Stimulated activated CD4-positive, alpha-beta T cell treated with anti-CD3 and anti-CD28 coated beads, Interleukin-1b, Interleukin-23, amount 100 ng/mL, for 4 hours (primary cell): ENCODE measurements around the gene A2ML1.
A peak's percentile ranks its signal among the peaks of the same experiment; 100 is the strongest.
"Not testable (repeated sequence)": the region's sequence is repeated elsewhere in the genome, so short reads cannot be mapped to it uniquely, and the experiment has no call there.

Experiments used
- DNase-seq, 2 donors: peaks; one replicate each; pipeline ENCODE4 v3.0.0-alpha.2; 2020; ENCODE audit warnings: low read depth in 2 of 2

A2ML1 gene

GRCh38 chr12:8906266-8907180 is 84.1 kb downstream of the A2ML1 start:
- DNase-seq: no peak

GRCh38 chr12:8907513-8907912 is 85.1 kb downstream of the A2ML1 start:
- no peak for DNase-seq

- no peak for DNase-seq
Measured at GRCh38 chr12:8909752-8910151, 87.3 kb downstream of the A2ML1 start.

GRCh38 chr12:8911606-8912268 is 89.3 kb downstream of the A2ML1 start:
- DNase-seq: no peak

GRCh38 chr12:8912914-8913313 is 90.5 kb downstream of the A2ML1 start:
- DNase-seq: no peak

DNA sequence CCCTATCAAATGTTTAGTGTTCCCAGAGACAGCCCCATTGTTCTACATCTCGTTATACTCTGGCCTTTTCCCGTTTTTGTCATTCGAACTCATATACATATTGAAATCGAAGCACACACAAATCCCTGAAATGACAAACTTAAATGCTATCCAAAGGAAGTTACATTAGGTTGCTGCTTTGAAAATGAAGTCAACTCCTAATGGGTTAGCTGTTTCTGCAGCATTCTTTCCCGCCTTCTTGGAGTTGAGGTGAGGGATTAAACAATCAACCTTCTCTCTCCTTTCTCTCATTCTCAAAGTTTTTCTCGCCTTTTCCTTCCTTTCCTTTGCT is 91.2 kb downstream of the A2ML1 start:
- DNase-seq: no peak

DNA sequence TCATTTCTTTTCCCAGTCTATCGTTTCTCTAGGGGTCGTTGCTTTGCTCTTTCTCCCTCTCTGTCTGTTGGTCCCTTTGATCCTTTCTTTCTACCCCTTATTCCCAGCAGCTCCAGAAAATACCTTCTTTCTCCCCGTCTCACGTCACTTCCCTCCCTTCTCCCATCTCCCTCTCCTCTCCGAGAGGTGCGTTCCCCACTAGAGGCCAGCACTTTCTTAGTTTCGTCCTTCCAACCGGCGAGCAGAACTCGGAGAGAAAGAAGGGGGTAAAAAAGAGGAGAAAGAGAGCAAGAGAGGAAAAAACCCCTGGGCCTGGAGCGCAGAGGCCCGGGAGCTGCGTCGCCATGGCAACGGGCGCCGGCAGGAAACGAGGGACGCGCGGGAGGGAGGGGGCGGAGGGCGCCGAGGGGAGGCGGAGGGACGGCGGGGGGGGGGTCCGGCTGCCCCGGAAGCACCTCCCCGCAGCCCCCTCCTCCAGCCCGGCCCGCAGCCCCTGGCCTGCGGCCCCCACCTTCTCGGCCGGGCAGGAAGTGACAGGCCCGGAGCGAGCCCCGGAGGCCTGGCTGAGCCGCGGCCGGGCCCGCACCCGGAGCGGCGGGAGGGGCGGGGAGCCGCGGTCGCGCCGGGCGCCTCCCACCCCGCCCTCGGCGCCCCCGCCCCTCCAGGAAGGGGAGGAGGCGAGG is 91.8 kb downstream of the A2ML1 start, which contains the start of gene PHC1:
Gene PHC1, plus strand, starts transcription at position 477 of the 683 bp plus-strand sequence. CDS start 3,169 bp downstream, outside the sequence.
- peak; percentile 63 to 74 for DNase-seq

DNA sequence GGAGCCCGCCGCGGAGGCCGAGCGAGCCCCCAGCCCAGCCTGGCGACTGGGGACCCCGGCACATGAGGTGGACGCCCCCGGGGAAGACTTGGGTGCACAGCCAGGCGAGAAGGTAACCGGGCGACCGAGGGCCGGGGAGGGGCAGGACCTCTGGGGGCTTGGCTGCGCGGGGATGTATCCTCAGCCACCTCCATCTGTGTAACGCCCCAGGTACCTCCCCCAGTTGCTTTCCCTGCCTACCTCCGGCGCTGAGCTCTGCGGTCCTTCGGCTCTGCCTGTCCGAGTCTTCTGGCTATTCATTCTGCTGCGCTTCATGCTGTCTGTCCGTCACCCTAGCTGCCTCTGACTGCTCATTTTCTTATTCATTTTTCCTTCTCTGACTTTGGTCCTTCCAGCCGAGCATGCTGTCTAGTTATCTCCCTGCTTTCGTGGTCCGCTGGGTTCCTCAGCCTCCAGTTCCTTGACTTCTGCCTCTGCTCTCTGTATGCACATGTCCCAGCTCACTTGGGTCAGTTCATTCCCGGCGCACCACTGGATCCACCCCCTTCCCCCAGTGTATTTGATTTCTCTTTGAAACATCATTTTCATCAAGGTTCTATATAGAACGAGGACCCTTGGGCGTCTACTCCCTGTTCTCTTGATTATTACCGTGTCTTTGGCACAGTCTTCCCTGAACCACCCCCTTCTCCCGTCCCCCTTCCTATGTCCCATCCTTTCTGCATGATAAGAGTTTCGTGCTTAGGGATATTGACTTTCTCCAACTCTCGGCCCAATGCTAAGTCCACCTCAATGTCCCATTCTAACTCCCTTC is 92.5 kb downstream of the A2ML1 start:
- peak; percentile 28 to 43 for DNase-seq

DNA sequence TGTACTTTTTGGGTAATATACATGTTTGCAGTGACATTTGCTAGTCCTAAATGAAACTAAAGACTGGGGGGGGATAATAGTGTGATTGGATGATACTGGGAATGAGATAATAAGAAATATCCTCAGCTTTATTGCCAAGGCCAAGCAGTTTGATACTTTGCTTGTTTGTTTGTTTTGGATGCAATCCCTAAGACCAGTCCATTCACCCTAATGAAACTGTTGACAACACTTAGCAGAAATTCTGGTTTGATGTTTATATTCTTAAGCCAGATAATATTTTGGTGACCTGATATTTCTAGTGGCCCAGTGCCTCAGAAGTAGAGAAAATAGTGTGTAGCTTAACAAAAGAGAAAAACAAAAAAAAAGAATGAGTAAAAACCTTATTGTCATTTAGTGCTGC is 93.7 kb downstream of the A2ML1 start:
- no peak for DNase-seq

DNA sequence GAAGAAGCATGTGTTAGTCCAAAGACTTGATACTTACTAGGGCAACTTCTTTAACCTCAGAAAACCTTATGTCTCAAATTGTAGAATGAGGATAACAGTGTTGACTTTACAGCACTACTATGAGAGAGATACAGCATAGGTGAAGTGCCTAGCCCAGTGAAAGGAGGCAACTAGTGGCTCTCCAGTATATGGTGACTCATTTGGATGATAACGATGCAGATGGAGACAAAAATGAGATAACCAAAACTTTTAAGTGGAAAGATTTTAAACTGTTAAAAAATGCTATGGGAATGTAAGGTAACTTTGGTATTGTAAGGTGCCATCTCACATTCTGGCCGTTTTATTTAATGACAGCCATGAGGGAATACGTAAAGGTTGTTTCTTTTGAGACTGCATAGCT is 94.6 kb downstream of the A2ML1 start:
- DNase-seq: no peak

DNA sequence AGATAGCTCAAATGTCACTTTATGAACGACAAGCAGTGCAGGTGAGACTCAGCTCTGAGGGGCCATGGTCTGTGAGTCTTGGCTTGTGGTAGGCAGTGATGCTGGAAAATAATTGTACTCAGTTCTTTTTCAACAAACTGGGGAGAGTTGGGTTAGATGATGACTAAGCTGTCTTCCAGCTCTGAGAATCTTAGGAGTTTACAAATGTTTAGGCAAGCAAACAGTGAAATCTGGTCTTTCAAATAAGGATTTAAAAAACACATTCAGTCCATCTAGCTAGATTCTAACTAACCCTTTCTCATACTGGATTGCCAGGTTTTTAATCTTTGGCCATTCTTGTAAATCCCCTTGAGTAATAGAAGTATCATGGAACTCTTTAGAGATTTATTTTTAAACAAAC is 95.3 kb downstream of the A2ML1 start:
- no peak for DNase-seq

DNA sequence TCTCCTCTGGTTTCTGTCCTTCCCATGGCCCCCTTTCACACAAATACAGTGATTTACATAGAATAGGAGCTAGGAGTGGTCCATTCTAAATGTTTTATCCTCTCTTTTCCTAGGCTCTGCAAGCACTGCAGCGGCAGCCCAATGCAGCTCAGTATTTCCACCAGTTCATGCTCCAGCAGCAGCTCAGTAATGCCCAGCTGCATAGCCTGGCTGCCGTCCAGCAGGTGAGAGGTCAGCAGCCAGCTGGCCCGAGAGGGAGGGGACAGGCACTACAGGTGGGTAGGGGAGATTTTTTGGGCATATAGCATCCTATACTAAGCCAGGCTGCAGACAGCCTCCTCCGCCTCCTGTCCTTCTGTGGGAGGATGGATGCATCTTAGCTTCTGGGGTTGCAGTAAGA is 97.2 kb downstream of the A2ML1 start:
- DNase-seq: not testable (repeated sequence)

DNA sequence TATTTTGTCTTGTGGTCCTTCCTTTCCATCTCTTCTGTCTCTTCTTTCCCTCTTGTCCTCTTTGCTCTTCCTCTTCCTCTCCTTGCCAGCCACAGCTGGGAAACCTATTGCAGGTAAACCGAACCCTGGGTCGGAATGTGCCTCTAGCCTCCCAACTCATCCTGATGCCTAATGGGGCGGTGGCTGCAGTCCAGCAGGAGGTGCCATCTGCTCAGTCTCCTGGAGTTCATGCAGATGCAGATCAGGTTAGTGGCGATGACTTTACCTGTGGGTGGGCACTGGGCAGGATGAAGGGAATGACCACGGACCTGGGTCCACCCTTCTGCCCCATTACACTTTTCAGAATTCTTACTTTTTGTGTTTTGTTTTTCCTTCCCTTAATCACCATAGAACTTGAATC is 100.1 kb downstream of the A2ML1 start:
- no peak for DNase-seq
